GM21619 (cell line): Measurements from ENCODE around the gene CCNE1.
A peak's percentile ranks its signal among the peaks of the same experiment; 100 is the strongest.

ENCODE experiments used
- ATAC-seq: cut with Tn5 transposase; IDR thresholded peaks from one replicate; pipeline ENCODE4 v1.9.1; 2021; ENCODE audit not compliant: unreplicated experiment

The CCNE1 gene

GRCh38 chr19:29811125-29812079, at the start of gene CCNE1:
TSS of gene CCNE1 (plus strand) at chr19:29811991. CDS start at chr19:29812556, 565 bp downstream.
- peak; percentile 72 for ATAC-seq

- no peak for ATAC-seq
These were observed 48.6 kb upstream of the CCNE1 start for GRCh38 chr19:29763196-29763595.

- no peak for ATAC-seq
These were observed 47.4 kb upstream of the CCNE1 start for GRCh38 chr19:29764361-29764760.

- ATAC-seq = no peak
These were observed 45.7 kb upstream of the CCNE1 start for GRCh38 chr19:29766100-29766499.

- ATAC-seq = no peak
These were observed 44.6 kb upstream of the CCNE1 start for GRCh38 chr19:29767039-29767735.

GRCh38 chr19:29768166-29768565, 43.6 kb upstream of the CCNE1 start:
- ATAC-seq = no peak

GRCh38 chr19:29769997-29770396, 41.8 kb upstream of the CCNE1 start:
- ATAC-seq = no peak

- no peak for ATAC-seq
These were observed 41.1 kb upstream of the CCNE1 start for GRCh38 chr19:29770648-29771047.

- no peak for ATAC-seq
These were observed 39.9 kb upstream of the CCNE1 start for GRCh38 chr19:29771708-29772414.

GRCh38 chr19:29772696-29773095, 39.1 kb upstream of the CCNE1 start:
- ATAC-seq = no peak

- ATAC-seq = no peak
These were observed 38.6 kb upstream of the CCNE1 start for GRCh38 chr19:29773141-29773540.

- ATAC-seq = no peak
These were observed 37.7 kb upstream of the CCNE1 start for GRCh38 chr19:29774126-29774525.

- ATAC-seq = no peak
These were observed 33.9 kb upstream of the CCNE1 start for GRCh38 chr19:29777781-29778309.

GRCh38 chr19:29779921-29780320, 31.9 kb upstream of the CCNE1 start:
- ATAC-seq = no peak

- no peak for ATAC-seq
These were observed 30.2 kb upstream of the CCNE1 start for GRCh38 chr19:29781386-29782259.

GRCh38 chr19:29782260-29782580, 29.6 kb upstream of the CCNE1 start:
- ATAC-seq = no peak

GRCh38 chr19:29783627-29784190, 28.1 kb upstream of the CCNE1 start:
- ATAC-seq = no peak

- ATAC-seq = no peak
These were observed 27.1 kb upstream of the CCNE1 start for GRCh38 chr19:29784598-29785223.

- ATAC-seq = no peak
These were observed 26.4 kb upstream of the CCNE1 start for GRCh38 chr19:29785360-29785759.
